C1 segment of cervical spinal cord (tissue), 14 donors: ENCODE measurements around the gene TUBGCP3.

Experiments
- DNase-seq, 14 donors: peaks; one replicate each; lab custom pipeline; 2025; lab: John Stamatoyannopoulos, UW

Gene TUBGCP3

GRCh38 chr13:112483299-112483698 is 104.7 kb downstream of the TUBGCP3 start:
- no peak for DNase-seq

GRCh38 chr13:112481458-112481857 is 106.5 kb downstream of the TUBGCP3 start:
- no peak for DNase-seq

DNA sequence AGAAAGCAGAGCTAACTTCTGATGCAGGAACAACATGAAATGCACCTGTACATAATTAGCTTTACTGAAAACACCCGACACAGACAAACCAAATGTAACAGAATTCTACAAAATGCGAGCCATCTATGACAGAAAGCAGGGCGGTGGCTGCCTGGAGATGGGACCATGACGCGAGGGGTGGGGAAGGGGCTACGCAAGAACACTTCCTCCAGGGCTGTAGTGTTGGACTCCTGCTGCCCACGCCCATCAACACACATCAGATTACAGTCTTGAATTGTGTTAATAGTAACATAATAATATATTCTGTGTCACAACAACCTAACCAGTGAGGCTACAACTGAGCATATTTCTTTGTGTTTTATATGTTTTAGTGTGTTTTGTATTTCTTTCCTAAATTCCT is 108.6 kb downstream of the TUBGCP3 start:
- DNase-seq, result no peak

- DNase-seq, result no peak
These were observed 110.8 kb downstream of the TUBGCP3 start for GRCh38 chr13:112477070-112477619.

DNA sequence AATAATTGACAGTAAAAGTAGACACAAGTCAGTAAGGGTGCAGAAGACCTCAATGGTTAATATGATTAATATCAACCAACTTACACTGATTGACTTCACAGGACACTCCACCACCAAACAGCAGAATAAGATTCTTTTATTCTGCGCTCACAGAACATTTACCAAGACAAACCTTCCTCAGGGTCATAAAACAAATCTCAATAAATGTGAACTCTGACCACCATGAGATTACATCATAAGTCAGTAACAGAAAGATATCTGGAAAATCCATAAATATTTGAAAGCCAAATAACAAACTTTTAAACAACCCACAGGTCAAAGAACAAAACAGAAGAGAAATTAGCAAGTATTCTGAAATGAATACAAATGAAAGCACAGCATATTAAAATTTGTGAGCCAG is 112.1 kb downstream of the TUBGCP3 start:
- DNase-seq, result no peak

DNA sequence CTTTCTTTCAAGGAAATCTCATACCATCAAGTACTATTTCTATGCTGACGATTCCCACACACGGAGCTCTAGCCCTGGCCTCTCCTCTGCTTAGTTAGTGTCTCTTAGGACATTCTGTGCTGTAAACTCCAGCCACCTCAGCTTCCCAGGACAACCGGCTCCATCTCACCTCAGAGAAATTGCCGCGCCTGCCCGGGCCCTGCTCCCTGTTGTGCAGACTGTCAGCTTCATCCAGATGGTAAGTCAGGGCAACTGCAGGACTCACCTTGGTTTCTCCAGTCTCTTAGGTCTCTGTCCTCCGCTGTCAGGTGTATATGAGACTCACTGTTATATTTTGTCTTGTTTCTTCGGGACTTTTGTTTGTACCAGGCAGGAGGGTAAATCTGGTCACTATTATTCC is 113.1 kb downstream of the TUBGCP3 start:
- DNase-seq, result no peak

- no peak for DNase-seq
These were observed 114.1 kb downstream of the TUBGCP3 start for GRCh38 chr13:112473818-112474217.

DNA sequence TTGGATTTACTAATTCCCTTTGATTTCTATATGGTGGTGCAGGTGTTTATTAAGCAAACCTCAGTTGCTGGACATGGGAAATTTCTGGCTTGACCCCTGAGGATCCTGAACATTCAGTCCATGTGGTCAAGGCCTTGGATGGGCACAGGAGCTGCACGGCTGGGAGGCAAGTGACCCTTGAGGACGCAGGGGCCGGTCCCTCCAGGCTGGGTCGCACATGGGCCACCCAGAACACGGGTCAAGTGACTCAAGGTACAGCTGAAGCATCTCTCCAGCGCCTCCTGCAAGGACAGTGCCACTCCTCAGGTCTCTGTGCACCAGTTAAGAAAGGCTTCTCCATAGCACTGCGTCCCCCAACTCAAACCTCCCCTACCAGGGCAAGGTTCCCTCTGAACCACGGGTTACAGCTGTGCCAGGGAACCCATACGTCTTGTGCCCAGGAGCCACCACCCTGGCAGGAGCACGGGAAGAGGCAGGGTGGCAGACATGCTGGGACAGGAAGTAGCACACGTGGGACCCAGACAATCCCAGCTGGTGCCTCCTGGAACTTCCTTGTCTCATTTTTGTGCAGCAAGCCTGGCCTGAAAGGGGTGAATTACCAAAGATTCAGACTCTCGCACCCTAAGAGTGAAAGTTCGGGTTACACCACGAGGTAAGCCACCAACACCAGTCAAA is 118.7 kb downstream of the TUBGCP3 start:
- DNase-seq, result no peak

DNA sequence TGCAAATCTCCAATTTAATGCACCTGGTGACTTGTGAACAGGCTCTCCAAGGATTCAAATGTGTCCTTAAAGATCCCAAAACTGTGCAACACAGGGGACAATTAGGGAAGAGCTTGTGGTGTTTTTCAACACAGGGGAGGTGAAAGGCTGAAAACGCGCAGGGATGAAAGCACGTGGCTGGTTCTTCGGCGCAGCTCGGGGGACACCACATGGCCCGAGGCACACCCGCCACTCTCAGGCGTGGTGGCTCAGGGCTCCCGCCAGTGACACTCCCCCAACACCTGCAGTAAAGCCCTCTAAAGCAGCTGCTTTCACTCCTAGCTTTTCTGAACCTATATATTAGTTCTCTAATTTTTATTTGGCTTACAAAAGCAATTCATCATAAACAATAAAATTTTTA is 119.9 kb downstream of the TUBGCP3 start:
- no peak for DNase-seq

- DNase-seq, result no peak
These were observed 120.7 kb downstream of the TUBGCP3 start for GRCh38 chr13:112467236-112467635.

DNA sequence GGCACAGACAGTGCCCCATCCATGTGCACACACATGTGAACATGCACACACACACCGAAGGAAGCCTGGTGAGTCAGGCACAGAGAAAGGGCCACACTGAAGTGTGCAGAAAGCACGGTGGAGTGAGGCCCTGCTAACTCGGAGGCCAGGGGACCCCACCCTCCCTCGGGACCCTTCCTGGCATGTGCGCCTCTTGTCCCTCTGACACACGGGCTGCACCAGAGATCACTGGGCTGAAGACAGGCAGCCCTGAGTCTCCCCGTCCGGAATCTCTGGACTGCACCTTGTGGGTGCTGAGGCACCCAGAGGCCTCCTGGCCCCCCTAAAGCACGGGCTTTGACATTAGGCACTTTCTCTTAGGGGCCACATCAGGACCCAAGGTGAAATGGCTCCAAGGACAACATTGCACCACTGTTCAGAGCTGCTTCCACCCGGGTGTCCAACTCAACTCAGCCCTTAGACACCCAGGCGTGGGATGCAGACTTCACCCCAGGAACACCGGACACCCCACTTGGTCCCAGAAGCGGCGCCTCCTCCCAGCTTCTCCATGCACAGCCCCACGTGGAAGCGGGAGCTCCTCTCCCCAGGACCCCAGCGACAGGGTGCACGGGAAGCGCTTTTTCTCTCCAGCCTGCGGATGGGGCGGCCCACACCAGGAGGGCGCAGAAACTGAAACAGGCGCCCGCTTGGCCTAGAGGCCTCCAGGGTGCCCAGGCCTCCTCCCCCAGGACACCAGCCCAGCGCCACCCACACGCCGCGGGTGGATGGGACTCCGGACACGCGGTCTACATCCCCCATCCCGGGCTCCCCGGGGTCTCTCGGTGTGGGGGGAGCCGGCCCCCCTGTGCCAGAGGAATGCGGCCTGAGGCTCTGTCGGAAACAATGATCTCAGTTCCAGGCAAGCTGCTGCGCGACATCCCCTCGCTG is 121.6 kb downstream of the TUBGCP3 start:
- no peak for DNase-seq

DNA sequence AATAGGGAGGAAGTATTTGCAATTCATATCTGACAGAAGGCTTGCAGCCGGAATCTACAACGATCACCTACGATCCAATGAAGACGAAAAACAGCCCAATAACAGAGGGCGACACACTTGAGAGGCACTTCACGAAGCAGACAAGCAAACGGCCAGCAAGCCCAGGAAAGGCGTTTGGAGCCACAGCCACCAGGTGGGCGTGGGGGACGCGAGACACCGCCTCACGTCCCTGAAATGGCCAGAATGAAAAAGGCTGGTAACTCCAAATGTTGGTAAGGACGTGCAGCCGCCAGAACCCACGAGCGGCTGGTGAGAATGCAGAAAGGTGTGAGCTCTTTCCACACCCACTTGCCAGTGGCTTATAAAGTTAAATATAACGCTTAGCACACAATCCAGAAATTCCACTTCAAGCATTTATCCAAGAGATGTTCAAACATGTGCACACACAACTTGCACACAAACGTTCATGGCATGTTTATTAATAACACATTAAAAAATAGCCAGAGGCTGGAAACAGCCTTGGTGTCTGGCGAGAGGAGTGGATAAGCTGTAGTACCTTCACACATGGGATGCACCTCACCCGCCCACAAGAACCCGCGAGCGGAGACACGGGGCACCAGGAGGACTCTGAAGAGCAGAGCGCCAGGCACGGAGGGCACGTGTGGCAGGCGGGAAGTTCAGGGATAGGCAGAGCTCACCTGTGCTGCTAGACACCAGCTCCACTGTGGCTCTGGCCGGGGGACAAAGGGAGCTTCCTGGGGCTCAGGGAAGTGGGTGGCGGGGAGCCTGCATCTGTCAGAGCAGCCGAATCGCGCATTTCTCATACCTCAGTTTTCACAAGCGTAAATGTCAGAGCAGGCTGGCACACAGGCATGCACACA is 122.5 kb downstream of the TUBGCP3 start:
- no peak for DNase-seq

DNA sequence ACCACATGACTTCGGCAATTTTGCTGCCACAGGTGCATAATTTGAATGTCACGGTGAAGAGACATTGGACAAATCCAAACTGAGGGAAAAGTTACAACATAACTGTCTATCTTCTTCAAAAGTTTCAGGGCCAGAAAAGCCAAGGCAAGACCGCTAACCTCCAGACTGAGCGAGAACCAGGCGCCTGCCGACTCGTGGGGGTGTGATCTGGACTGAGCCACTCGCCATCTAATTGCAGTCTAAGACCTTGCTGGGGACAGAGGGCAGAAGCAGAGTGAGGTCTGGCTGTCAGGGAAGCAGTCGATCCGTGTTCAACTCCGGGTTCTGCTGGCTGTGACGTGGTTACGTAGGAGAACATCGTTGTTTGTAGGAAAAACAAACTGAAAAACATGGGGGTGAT is 123.2 kb downstream of the TUBGCP3 start:
- DNase-seq, result no peak

GRCh38 chr13:112462408-112462807 is 125.5 kb downstream of the TUBGCP3 start:
- DNase-seq, result no peak

DNA sequence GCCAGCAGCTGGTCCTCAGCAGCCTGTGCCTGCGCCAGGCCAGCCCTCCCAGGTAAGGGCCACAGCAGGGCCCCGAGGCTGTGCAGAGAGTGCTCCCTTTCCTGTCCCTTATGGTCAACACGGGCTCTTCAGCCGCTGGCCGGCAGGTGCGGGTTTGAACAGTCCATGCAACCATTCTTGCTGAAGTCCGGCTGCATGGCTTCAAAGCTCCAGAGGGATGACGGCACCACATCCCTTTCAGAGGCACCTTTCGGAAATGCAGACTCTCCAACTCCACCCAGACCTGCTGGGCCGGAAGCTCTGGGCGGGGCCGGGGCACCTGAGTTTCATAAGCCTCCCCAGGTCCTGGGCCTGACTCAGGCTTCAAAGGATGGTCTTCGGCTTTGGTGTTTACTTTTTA is 130.5 kb downstream of the TUBGCP3 start:
- no peak for DNase-seq

DNA sequence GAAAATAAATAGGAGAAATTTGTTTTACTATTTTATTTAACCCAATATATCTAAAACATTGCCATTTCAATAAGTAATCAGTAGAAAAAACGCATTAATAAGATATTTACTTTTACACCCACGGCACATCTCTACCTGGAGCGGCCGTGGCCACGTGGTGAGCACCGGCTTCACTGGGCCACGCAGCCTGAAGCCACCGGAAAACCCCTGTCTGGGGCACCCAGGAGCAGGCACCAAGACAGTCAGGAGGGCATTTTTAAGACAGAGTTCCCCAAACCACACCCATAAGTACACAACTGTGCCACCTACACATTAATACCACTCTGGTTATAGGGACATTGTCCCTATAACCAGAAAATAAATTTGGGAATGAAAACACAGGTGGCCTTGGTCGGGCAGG is 130.9 kb downstream of the TUBGCP3 start:
- no peak for DNase-seq

DNA sequence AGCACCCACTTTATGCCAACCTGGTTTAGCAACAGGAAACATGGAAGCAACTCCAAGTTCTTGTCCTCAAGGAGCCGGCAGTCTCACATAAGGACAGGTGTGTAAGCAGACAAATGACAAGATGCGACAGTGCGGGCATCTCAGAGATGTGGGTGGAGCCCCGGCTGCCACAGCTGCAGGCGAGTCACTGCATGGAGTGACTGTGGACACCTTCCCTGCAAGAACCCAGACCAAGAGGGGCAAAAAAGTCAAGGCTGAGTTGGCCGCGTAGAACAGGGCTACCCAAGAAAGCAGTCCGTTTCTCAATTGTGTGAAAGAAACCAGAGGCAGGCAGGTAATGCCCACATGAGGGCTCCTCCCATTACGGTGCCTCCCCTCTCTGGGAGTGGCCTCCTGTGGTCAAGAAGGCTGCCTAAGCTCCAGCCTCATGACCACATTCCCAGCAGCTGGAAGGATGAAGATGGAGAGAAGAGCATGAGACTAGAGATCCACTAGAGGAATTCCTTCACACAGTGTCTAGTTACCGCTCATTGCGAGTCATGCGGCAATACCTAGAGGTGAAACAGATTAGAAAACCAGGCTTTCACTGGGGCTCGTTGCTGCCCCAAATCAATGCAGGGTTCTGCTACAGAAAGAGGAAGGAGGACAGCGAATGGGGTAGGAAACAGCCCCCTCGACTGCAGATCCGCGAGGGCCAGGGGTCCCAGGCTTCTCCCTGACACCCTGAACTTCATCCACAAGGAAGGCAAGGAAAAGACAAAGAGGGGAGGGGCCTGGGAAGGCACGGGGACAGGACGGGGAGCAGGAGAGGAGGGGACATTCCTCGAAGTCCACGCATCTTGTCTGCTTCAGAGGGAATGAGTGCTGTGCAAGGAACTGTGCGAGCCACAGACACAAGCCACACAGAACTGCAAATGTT is 131.6 kb downstream of the TUBGCP3 start:
- DNase-seq, result no peak

DNA sequence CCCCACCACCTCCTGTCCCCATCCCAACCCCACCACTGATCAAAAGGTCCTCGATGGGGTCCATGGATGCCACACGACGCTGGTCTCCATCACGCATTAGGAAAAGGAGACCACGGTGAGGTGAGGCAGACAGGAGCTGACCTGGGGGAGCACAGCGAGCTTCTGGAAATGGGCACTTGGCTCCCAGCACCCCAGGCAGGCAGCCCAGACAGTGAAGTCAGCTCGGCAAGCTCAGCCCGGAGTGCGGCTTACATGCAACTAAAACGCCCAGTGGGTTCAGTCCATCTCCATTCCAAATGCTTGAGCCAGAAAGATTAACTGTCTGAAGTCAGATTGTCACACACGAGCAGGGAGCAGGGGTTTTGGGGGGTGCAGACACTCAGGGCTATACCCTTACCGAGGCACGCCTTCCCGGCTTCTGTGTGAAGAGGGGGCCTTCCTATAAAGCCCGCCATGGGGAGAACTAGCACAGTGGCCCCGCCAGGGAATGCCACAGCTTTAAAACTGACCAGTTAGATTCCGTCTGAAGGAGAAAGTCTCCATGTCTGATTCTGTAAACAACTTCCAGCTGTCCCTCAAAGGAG is 132.4 kb downstream of the TUBGCP3 start:
- DNase-seq, result no peak

DNA sequence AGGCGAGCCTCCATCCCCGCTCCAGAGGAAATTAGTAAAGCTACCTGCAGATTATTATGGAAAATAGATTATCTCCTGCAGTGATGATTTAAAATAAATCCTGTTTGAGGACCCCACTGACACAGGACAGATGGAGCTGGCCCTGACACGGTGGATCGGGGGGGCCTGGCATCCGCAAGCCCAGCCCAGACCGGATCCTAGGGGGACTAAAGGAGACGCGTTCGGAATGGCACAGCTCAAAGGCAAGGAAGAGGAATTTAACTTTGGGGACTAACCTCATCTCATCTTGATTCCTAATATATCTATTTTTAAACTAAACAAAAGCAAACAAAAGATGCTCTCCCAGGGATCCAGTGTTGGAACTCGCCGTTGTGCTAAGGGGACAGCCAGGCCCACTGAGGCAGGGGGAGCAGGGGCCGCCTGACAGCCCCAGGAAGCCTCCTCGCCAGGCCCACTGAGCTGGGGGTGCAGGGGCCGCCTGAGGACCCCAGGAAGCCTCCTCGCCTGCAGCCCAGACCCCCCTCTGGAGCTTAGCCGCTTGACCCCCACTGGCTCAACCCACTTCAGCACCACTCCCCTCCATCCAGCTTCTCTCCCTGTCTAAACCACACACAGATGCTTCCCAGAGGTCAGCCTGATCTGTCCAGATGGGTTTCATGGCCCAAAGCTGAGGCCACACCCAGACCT is 133.2 kb downstream of the TUBGCP3 start:
- DNase-seq, result no peak
